GM23338 (cell line): ENCODE measurements around the gene PANK1.

Experiments used
- CTCF ChIP-seq, 2 experiments: fragments of 200-600 bp in 1 of 2; sonication (generic) in 1 of 2; conservative IDR thresholded peaks; 2 replicates each; pipeline versions ENCODE4 v1.5.1 to v1.6.1; 2016 to 2017; ENCODE audit warnings: antibody characterized with exemption in 2 of 2, low read depth in 2 of 2, mild to moderate bottlenecking in 2 of 2, moderate library complexity in 1 of 2
- ETS1 ChIP-seq: IDR thresholded peaks from 2 replicates; pipeline ENCODE4 v1.6.1; 2016; ENCODE audit warnings: antibody characterized with exemption
- EZH2 ChIP-seq: fragments of 200-600 bp; sonication (generic); IDR thresholded peaks from one replicate; pipeline ENCODE4 v1.8.0; 2017; ENCODE audit warnings: antibody characterized with exemption, mild to moderate bottlenecking, low read depth; ENCODE audit not compliant: unreplicated experiment
- POLR2AphosphoS5 ChIP-seq: IDR thresholded peaks from 2 replicates; pipeline ENCODE4 v1.6.1; 2016; ENCODE audit warnings: antibody characterized with exemption, low read depth
- ZNF114 ChIP-seq: fragments of 250-450 bp; sonication (Bioruptor Pico); IDR thresholded peaks from 2 replicates; pipeline ENCODE4 v1.5.0; 2020; ENCODE audit warnings: mild to moderate bottlenecking, moderate library complexity

GRCh38 chr10:89589101-89589720 lies 55.8 kb downstream of the PANK1 start:
- TF ChIP-seq CTCF (conservative IDR thresholded peaks at IDR 0.05; ENCODE audit: low read depth in 2 of 2) (no peak), POLR2AphosphoS5 (no peak), EZH2 (no peak), ETS1 (no peak), ZNF114 (CRISPR knock-in tag) (no peak)
